ENCODE results near the gene GRM3.

The GRM3 gene

GRCh38 chr7:86884152-86884551, 240.4 kb downstream of the GRM3 start:
- TF ChIP-seq CTCF (conservative IDR thresholded peaks at IDR 0.05; ENCODE audit: low read depth, low read length) = no peak
- H3K4me3 ChIP-seq (ENCODE audit: low read depth, low read length) = no peak overlapping the region
- no peak for DNase-seq (ENCODE audit: low read depth)

- no peak for TF ChIP-seq CTCF (conservative IDR thresholded peaks at IDR 0.05; ENCODE audit: low read depth, low read length)
- no peak for DNase-seq (ENCODE audit: low read depth)
- no peak overlapping the region for H3K4me3 ChIP-seq (ENCODE audit: low read depth, low read length)
These were observed 245.8 kb downstream of the GRM3 start for GRCh38 chr7:86889501-86889900.

GRCh38 chr7:86898171-86898570, 254.5 kb downstream of the GRM3 start:
- H3K4me3 ChIP-seq (ENCODE audit: low read depth, low read length) = no peak overlapping the region
- TF ChIP-seq CTCF (conservative IDR thresholded peaks at IDR 0.05; ENCODE audit: low read depth, low read length) = no peak
- no peak for DNase-seq (ENCODE audit: low read depth)

- no peak overlapping the region for H3K4me3 ChIP-seq (ENCODE audit: low read depth, low read length)
- no peak for TF ChIP-seq CTCF (conservative IDR thresholded peaks at IDR 0.05; ENCODE audit: low read depth, low read length)
- DNase-seq (ENCODE audit: low read depth) = no peak
These were observed 257.2 kb downstream of the GRM3 start for GRCh38 chr7:86900886-86901285.

GRCh38 chr7:86904949-86905834, 261.5 kb downstream of the GRM3 start:
- peak; percentile 77 for TF ChIP-seq CTCF (conservative IDR thresholded peaks at IDR 0.05; ENCODE audit: low read depth, low read length)
- no peak overlapping the region for H3K4me3 ChIP-seq (ENCODE audit: low read depth, low read length)
- peak; percentile 56 for DNase-seq (ENCODE audit: low read depth)

- no peak for TF ChIP-seq CTCF (conservative IDR thresholded peaks at IDR 0.05; ENCODE audit: low read depth, low read length)
- no peak overlapping the region for H3K4me3 ChIP-seq (ENCODE audit: low read depth, low read length)
- DNase-seq (ENCODE audit: low read depth) = peak; percentile 11
These were observed 265.2 kb downstream of the GRM3 start for GRCh38 chr7:86908948-86909347.

- H3K4me3 ChIP-seq (ENCODE audit: low read depth, low read length) = no peak overlapping the region
- TF ChIP-seq CTCF (conservative IDR thresholded peaks at IDR 0.05; ENCODE audit: low read depth, low read length) = no peak
- no peak for DNase-seq (ENCODE audit: low read depth)
These were observed 267.9 kb downstream of the GRM3 start for GRCh38 chr7:86911659-86912058.
